H9 (cell line): ENCODE results near the gene RAVER1. TPM values are rescaled to one million over a fixed set of nuclear protein-coding genes. Genes with fewer than 3 reads are reported as not detected.

Experiments
- DNase-seq: peaks from one replicate; pipeline ENCODE4 v3.0.0-alpha.2; 2017
- H2AFZ ChIP-seq: one replicate; pipeline ENCODE4 v1.6.1; 2013; ENCODE audit warnings: mild to moderate bottlenecking, low read length, control low read depth, moderate library complexity
- H2AK5ac ChIP-seq: 2 replicates; pipeline ENCODE4 v1.6.1; 2013; ENCODE audit warnings: low read length, control low read depth, mixed read lengths; ENCODE audit not compliant: insufficient read length
- H2BK120ac ChIP-seq: one replicate; pipeline ENCODE4 v1.6.1; 2013; ENCODE audit warnings: low read depth, mild to moderate bottlenecking, low read length, control low read depth, inconsistent platforms; ENCODE audit not compliant: poor library complexity, severe bottlenecking
- H2BK12ac ChIP-seq: 2 replicates; pipeline ENCODE4 v1.6.1; 2013; ENCODE audit warnings: low read length, control low read depth, mixed read lengths, low read depth; ENCODE audit not compliant: insufficient read length
- H2BK15ac ChIP-seq: 2 replicates; pipeline ENCODE4 v1.6.1; 2013; ENCODE audit warnings: low read depth, low read length, control low read depth
- H2BK20ac ChIP-seq: one replicate; pipeline ENCODE4 v1.6.1; 2013; ENCODE audit warnings: low read depth, mild to moderate bottlenecking, low read length, control low read depth, inconsistent platforms; ENCODE audit not compliant: poor library complexity, severe bottlenecking
- H2BK5ac ChIP-seq: 2 replicates; pipeline ENCODE4 v1.6.1; 2013; ENCODE audit warnings: low read length, control low read depth, mixed read lengths; ENCODE audit not compliant: insufficient read length
- H3K14ac ChIP-seq: 2 replicates; pipeline ENCODE4 v1.6.1; 2013; ENCODE audit warnings: low read length, control low read depth; ENCODE audit not compliant: insufficient read depth
- H3K18ac ChIP-seq: 2 replicates; pipeline ENCODE4 v1.6.1; 2013; ENCODE audit warnings: low read depth, mild to moderate bottlenecking, mixed read lengths, low read length, control low read depth; ENCODE audit not compliant: insufficient read length
- H3K23ac ChIP-seq: 2 replicates; pipeline ENCODE4 v1.6.1; 2013; ENCODE audit warnings: low read length, control low read depth, mixed read lengths, low read depth; ENCODE audit not compliant: insufficient read length
- H3K23me2 ChIP-seq: 2 replicates; pipeline ENCODE4 v1.6.1; 2013; ENCODE audit warnings: low read depth, mild to moderate bottlenecking, mixed read lengths, low read length, control low read depth; ENCODE audit not compliant: insufficient read length, poor library complexity, severe bottlenecking
- H3K27ac ChIP-seq: 2 replicates; pipeline ENCODE4 v1.5.1; 2013; ENCODE audit warnings: low read length, control low read depth, mixed read lengths, low read depth; ENCODE audit not compliant: insufficient read length
- H3K27me3 ChIP-seq: 2 replicates; pipeline ENCODE4 v1.6.1; 2013; ENCODE audit warnings: low read length, control low read depth, inconsistent platforms; ENCODE audit not compliant: insufficient read depth
- H3K4ac ChIP-seq: 2 replicates; pipeline ENCODE4 v1.6.1; 2013; ENCODE audit warnings: low read depth, mild to moderate bottlenecking, control low read depth, inconsistent platforms, low read length, moderate library complexity
- H3K4me1 ChIP-seq: 2 replicates; pipeline ENCODE4 v1.6.1; 2013; ENCODE audit warnings: low read length, control low read depth, inconsistent platforms; ENCODE audit not compliant: insufficient read depth
- H3K4me2 ChIP-seq: 2 replicates; pipeline ENCODE4 v1.6.1; 2013; ENCODE audit warnings: low read length, control low read depth, mixed read lengths; ENCODE audit not compliant: insufficient read length, insufficient read depth
- H3K56ac ChIP-seq: 2 replicates; pipeline ENCODE4 v1.6.1; 2013; ENCODE audit warnings: low read depth, mild to moderate bottlenecking, mixed read lengths, low read length, control low read depth; ENCODE audit not compliant: insufficient read length
- H3K79me1 ChIP-seq: 2 replicates; pipeline ENCODE4 v1.6.1; 2013; ENCODE audit warnings: low read depth, mild to moderate bottlenecking, moderate library complexity, low read length, control low read depth, inconsistent platforms; ENCODE audit not compliant: insufficient read depth, poor library complexity, severe bottlenecking
- H3K79me2 ChIP-seq: 2 replicates; pipeline ENCODE4 v1.6.1; 2013; ENCODE audit warnings: low read length, control low read depth, inconsistent platforms; ENCODE audit not compliant: insufficient read depth
- H3K9ac ChIP-seq: 2 replicates; pipeline ENCODE4 v1.6.1; 2013; ENCODE audit warnings: low read length, control low read depth, mixed read lengths; ENCODE audit not compliant: insufficient read length; ENCODE audit errors: extremely low read depth
- H3K9me3 ChIP-seq: one replicate; pipeline ENCODE4 v1.6.1; 2013; ENCODE audit warnings: low read depth, low read length, inconsistent platforms; ENCODE audit not compliant: control insufficient read depth
- H3T11ph ChIP-seq: one replicate; pipeline ENCODE4 v1.6.1; 2013; ENCODE audit warnings: mild to moderate bottlenecking, low read length, control low read depth, inconsistent platforms
- H4K20me1 ChIP-seq: one replicate; pipeline ENCODE4 v1.6.1; 2013; ENCODE audit not compliant: control insufficient read depth, insufficient read length, insufficient read depth
- H4K5ac ChIP-seq: 2 replicates; pipeline ENCODE4 v1.6.1; 2013; ENCODE audit warnings: low read depth, mild to moderate bottlenecking, mixed read lengths, low read length, control low read depth; ENCODE audit not compliant: insufficient read length
- H4K8ac ChIP-seq: replicated peaks from 2 replicates; pipeline ENCODE4 v1.6.1; 2013; ENCODE audit warnings: low read length, control low read depth, mixed read lengths, low read depth; ENCODE audit not compliant: insufficient read length
- H4K91ac ChIP-seq: 2 replicates; pipeline ENCODE4 v1.6.1; 2013; ENCODE audit warnings: low read depth, mild to moderate bottlenecking, moderate library complexity, mixed read lengths, low read length, control low read depth; ENCODE audit not compliant: insufficient read length
- H3K27ac Mint-ChIP-seq, 3 experiments: 2 replicates in 2 of 3; 3 replicates in 1 of 3; pipeline ENCODE4 v1.8.0; 2020 to 2021; ENCODE audit warnings: mixed read lengths in 3 of 3, mild to moderate bottlenecking in 1 of 3, moderate library complexity in 1 of 3
- H3K27me3 Mint-ChIP-seq: 2 replicates; pipeline ENCODE4 v1.8.0; 2021; ENCODE audit warnings: low read depth, mild to moderate bottlenecking, moderate library complexity, mixed read lengths
- H3K36me3 Mint-ChIP-seq, 3 experiments: 2 replicates in 2 of 3; 3 replicates in 1 of 3; pipeline ENCODE4 v1.8.0; 2020 to 2021; ENCODE audit warnings: low read depth in 3 of 3, mixed read lengths in 3 of 3; ENCODE audit not compliant: insufficient read depth in 1 of 3
- H3K4me1 Mint-ChIP-seq, 2 experiments: 2 replicates each; pipeline ENCODE4 v1.8.0; 2020; ENCODE audit warnings: mixed read lengths in 2 of 2
- H3K4me3 Mint-ChIP-seq, 2 experiments: 2 replicates in 1 of 2; 3 replicates in 1 of 2; pipeline ENCODE4 v1.8.0; 2020 to 2021; ENCODE audit warnings: mild to moderate bottlenecking in 2 of 2, mixed read lengths in 2 of 2, moderate library complexity in 1 of 2
- H3K9me3 Mint-ChIP-seq, 2 experiments: 2 replicates in 1 of 2; 3 replicates in 1 of 2; pipeline ENCODE4 v1.8.0; 2020; ENCODE audit warnings: mild to moderate bottlenecking in 2 of 2, mixed read lengths in 2 of 2, moderate library complexity in 1 of 2
- CTCF ChIP-seq: fragments of 200-600 bp; sonication (generic); conservative IDR thresholded peaks from 3 replicates; pipeline ENCODE4 v1.8.0; 2021; ENCODE audit warnings: antibody characterized with exemption, mild to moderate bottlenecking
- WGBS: extraction: QIAGEN DNeasy Blood & Tissue Kit; methylation state at CpG from one replicate; pipeline ENCODE4 v1.1.7; 2013; ENCODE audit warnings: missing lambda C conversion rate, low lambda C conversion rate, mixed read lengths; ENCODE audit not compliant: insufficient read length; ENCODE audit errors: extremely low coverage; 5-methylcytosine and 5-hydroxymethylcytosine counted together
- total RNA-seq: library from RNA; stranded (reverse); gene quantifications from 2 replicates; pipeline ENCODE4 v1.2.1, GENCODE V29; 2021

The RAVER1 gene
- total RNA-seq, 1 experiment from 2014 or later, result 74.7 TPM

GRCh38 chr19:10315335-10316214 is 17.8 kb downstream of the RAVER1 start, which contains the start of gene FDX2:
FDX2 (minus strand) TSS chr19:10316015; CDS start chr19:10315996, 19 bp downstream.
- H3K23me2 ChIP-seq, result peaks cover 3% of the 10 kb centered on the region
- H4K91ac ChIP-seq, result no peak within 1 kb of the TSS
- H3K18ac ChIP-seq, result no peak within 1 kb of the TSS
- H2BK120ac ChIP-seq, result no peak within 1 kb of the TSS
- peak within 1 kb of the TSS; percentile 67 for H3K9ac ChIP-seq
- H3K4me3 Mint-ChIP-seq, result peak within 1 kb of the TSS; percentile 87 to 93
- no peak within 1 kb of the TSS for H3K56ac ChIP-seq
- H3K79me2 ChIP-seq, result no peaks in the 10 kb centered on the region
- H2AK5ac ChIP-seq, result no peak within 1 kb of the TSS
- no peak within 1 kb of the TSS for H4K5ac ChIP-seq
- H3K4me2 ChIP-seq, result peak within 1 kb of the TSS; percentile 52
- peaks cover 11 to 14% of the 10 kb centered on the region in 2 experiments for H3K4me1 Mint-ChIP-seq
- H3K27ac ChIP-seq, result no peak within 1 kb of the TSS
- no peak within 1 kb of the TSS for H3K23ac ChIP-seq
- peak within 1 kb of the TSS; percentile 79 to 94 (median 92) for H3K27ac Mint-ChIP-seq
- H3K4me1 ChIP-seq, result no peaks in the 10 kb centered on the region
- H3K36me3 Mint-ChIP-seq, result peaks cover 13 to 46% (median 26%) of the 10 kb centered on the region in 3 experiments
- no peak within 1 kb of the TSS for H2AFZ ChIP-seq
- no CpG with 5 or more reads among the region's 55 CpGs for WGBS
- no peaks in the 10 kb centered on the region for H3K79me1 ChIP-seq
- H3K9me3 ChIP-seq, result no peaks in the 10 kb centered on the region
- H3K4ac ChIP-seq, result no peak within 1 kb of the TSS
- H2BK15ac ChIP-seq, result no peak within 1 kb of the TSS
- no peak within 1 kb of the TSS for H3K14ac ChIP-seq
- H4K20me1 ChIP-seq, result no peaks in the 10 kb centered on the region
- no peak within 1 kb of the TSS for H2BK5ac ChIP-seq
- H4K8ac ChIP-seq, result no peak within 1 kb of the TSS
- no peak within 1 kb of the TSS for H2BK12ac ChIP-seq
- H3T11ph ChIP-seq, result no peak within 1 kb of the TSS
- peak; percentile 93 for DNase-seq
- H2BK20ac ChIP-seq, result no peak within 1 kb of the TSS
- no peaks in the 10 kb centered on the region for H3K9me3 Mint-ChIP-seq
- peaks cover 2% of the 10 kb centered on the region for H3K27me3 Mint-ChIP-seq
- TF ChIP-seq CTCF, result no peak
- H3K27me3 ChIP-seq, result no peaks in the 10 kb centered on the region
